GM12875 (cell line): ENCODE data around the gene USP49.
"Not testable (repeated sequence)": the region's sequence is repeated elsewhere in the genome, so short reads cannot be mapped to it uniquely, and the experiment has no call there.

ENCODE experiments used
- H3K4me3 ChIP-seq: one replicate; pipeline ENCODE4 v1.5.1; 2011; ENCODE audit warnings: low read depth, low read length, control low read depth
- CTCF ChIP-seq: IDR thresholded peaks from 2 replicates; pipeline ENCODE4 v1.5.1; 2011; ENCODE audit warnings: low read depth, mild to moderate bottlenecking, control low read depth, inconsistent platforms, low read length, moderate library complexity, borderline replicate concordance; ENCODE audit not compliant: insufficient read depth

USP49 gene

DNA sequence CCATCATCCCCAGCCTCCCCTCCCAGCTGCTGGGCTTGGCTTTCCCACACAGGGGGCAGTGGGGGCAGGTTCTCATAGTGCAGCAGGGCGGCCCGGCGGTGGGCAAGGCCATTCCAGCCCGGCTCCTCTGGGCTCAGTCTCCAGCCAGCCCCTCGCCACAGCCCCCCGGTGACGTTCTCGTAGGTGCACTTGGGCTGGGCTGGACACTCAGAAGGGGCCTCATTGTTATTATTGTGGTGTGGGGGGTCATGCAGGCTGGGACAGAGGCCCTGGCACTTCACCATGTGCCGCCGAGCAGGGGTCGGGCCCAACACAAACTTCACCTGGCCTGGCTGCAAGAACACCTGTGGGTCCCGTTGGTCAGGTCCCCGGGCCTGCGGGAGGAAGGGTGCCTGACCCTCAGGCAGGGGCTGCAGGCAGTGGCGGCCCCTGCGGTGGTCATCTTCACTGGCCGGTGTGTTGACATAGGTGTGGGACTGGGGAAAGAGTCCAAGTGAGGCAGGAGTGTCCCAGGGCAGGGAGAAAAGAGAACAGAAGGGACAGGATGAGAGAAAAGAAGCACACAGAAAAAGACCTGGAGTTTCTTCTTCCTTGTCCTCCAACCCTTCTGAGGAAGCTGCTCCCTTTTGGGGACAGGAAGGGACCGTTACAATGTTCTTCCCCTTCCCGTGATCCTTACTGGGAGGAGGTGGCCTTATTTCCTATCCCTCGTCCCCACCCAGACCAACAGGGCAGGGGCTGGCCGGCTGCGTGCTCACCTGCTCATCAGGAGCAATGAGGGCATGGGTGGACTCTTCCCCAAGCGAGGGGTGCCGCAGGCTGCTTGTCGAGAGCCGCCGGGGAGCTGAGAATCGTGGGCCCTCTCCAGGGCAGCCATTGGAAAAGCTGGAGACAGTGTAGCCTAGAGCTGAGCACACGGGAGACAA, 123.9 kb downstream of the USP49 start:
- TF ChIP-seq CTCF, result no peak
- H3K4me3 ChIP-seq, result no peak overlapping the region

DNA sequence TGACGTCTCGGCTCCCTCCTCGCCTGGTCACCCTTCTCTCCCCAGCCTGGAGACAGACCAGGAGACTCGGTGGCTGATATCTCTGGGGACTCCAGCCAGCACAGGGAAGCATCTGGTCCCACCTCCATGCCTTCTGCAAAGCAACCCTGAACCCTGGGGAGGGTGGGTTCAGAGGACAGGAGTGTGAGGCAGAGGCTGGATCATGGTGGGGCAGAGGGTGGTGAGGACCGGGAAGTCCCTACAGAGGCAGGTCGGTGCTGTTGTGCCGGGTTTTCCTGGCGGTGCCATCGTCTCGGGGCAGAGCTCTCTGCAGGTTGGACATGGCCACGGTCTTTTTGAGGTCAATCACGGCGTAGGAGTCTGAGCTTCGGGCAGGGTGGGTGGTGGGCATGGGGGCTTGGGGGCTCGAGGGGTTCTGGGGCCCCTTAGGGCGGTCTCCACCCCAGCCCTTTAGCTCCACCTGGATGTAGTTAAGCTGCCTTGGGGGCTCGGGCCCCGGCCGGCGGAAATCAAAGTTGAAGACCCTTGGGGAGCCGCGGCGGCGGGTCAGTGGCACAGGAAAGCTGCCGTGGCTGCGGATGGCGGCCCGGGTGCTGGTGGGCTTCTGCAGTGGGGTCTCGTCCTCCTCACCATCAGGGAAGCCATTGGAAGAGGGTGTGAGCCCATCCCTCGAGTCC, 124.7 kb downstream of the USP49 start:
- TF ChIP-seq CTCF, result no peak

DNA sequence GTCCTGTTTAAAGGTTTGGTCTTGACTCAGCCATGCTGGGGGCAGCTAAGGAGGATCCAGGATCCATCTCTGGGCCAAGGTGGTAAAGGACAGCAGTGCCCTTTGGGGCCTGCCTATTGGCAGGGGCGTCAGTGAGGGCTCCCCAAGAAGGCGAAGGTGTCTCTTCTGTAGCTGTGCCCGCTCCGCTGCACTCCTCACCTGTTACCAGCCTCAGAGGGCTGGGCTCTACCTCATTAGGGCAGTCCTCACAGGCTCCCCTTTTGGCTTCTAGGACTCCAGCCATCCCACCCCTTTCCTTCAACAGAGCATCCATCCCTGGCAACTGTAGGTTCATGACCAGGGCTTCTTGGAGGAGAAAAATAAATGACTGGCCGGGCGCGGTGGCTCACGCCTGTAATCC, 125.8 kb downstream of the USP49 start:
- TF ChIP-seq CTCF, result no peak
- H3K4me3 ChIP-seq, result no peak overlapping the region

More for the DNA sequence above, 124.7 kb downstream of the USP49 start:
- H3K4me3 ChIP-seq, result no peak overlapping the region

DNA sequence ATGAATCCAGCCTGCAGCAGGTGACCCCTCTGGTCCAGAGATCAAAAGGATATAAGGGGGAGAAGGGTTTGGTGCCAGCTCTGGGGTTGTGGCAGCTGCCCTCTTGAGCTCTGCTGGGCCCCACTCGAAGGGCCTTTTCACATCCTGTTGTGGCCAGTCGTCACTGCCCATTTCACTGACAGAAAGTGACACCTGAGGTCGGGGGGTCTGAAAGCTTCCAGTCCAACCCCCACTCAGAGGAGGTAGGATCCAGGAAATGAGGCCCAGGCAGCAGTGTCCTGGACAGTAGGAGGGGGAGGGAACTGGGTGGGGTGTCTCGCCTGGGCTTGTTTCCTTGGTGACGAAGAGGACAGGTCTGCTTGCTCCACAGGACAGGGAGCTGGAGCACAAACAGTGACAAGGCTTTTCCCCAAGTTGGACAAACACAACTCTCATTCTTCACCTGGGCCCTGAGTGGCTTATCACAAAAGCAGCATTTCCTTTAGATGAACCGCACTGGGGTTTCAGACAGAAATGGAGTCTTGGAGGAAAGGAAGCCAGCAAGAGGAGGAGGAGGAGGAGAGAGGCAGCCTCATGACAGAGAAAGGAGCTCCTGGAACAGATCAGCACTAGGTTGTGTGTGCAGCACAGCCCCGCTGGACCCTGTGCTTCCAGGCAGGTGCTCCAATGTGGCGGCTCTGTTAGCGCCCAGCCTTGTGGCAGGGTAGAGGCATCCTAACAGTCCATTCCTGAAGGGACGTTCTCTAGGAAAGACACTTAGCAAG, 126.4 kb downstream of the USP49 start:
- no peak overlapping the region for H3K4me3 ChIP-seq
- no peak for TF ChIP-seq CTCF

DNA sequence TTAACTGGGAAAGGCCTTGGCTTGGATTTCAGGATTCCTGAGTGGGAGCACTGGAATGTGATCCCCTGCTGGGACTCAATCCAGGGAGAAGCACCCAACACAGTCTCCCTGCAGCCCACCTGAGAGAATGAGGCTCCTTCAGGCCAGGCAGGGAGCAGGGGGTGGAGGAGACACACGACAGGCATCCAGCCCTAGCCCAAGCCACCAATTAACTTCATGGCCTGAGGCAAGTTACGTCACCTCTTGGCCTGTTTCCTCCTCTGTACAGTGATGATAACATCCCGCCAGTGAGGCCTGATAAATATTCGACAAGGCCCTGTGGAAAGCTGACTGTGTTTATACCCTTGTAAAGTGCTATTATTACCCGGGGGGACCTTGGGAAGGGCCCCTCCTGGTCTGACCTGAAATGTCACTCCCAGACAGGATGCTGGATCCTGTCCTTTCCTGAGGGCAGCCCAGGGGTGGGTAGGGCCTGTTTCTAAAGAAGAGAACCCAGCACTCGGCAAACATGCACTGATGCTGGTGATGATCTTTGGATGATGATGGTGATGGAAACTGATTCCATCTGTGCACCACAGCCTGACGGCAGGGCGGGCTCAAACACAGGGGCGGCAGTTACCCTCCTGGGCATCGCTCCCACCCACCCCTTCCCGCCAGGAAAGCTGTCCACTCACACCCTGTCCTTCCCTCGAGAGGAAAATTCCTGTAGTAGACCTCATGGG, 127.9 kb downstream of the USP49 start:
- TF ChIP-seq CTCF, result no peak
- H3K4me3 ChIP-seq, result no peak overlapping the region

DNA sequence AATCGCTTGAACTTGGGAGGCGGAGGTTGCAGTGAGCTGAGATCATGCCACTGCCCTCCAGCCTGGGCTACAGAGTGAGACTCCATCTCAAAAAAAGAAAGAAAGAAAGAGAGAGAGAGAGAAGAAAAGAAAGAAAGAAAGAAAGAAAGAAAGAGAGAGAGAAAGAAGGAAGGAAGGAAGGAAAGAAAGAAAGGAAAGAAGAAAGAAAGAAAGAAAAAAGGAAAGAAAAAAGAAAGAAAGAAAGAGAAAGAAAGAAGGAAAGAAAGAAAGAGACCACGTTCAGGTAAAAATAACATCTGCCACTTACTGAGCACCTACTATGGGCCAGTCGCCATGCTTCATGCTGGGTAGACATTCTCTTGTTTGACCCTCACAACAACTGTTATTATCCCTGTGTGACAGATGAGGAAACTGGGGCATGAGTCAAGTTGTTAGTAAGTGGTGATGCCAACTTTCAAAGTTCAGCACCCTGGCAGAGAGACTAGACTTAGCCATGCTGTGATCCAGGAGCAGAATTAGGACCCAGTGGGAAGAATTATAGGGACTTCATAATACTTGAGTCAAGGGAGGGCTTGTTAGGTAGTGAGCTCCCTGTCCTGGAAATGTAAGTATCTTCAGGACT, 129.0 kb downstream of the USP49 start:
- H3K4me3 ChIP-seq, result not testable (repeated sequence)

- H3K4me3 ChIP-seq, result no peak overlapping the region
- TF ChIP-seq CTCF, result no peak
Observed at GRCh38 chr6:41763470-41763869, 131.7 kb downstream of the USP49 start.
